Astrocyte (in vitro differentiated cells and primary cell): ENCODE results near the gene IL13RA2.

Source experiments
- CTCF ChIP-seq: IDR thresholded peaks from 2 replicates; pipeline ENCODE4 v1.5.1; 2011; ENCODE audit warnings: low read depth, mild to moderate bottlenecking, inconsistent platforms, low read length, moderate library complexity; ENCODE audit not compliant: insufficient read depth
- EZH2 ChIP-seq: IDR thresholded peaks from 2 replicates; pipeline ENCODE4 v1.6.1; 2012; ENCODE audit warnings: mild to moderate bottlenecking, low read length, inconsistent platforms; ENCODE audit not compliant: insufficient read depth

- TF ChIP-seq EZH2, result no peak
- no peak for TF ChIP-seq CTCF
Measured at GRCh38 chrX:115058276-115058675, 40.9 kb upstream of the IL13RA2 start.
